GM19023 (cell line): ENCODE measurements around the gene MEGF10.

Experiments used
- ATAC-seq: cut with Tn5 transposase; IDR thresholded peaks from one replicate; pipeline ENCODE4 v1.9.1; 2021; ENCODE audit warnings: mild to moderate bottlenecking, moderate library complexity; ENCODE audit not compliant: unreplicated experiment

MEGF10 gene

GRCh38 chr5:127409246-127409917 is 118.8 kb downstream of the MEGF10 start:
- no peak for ATAC-seq

DNA sequence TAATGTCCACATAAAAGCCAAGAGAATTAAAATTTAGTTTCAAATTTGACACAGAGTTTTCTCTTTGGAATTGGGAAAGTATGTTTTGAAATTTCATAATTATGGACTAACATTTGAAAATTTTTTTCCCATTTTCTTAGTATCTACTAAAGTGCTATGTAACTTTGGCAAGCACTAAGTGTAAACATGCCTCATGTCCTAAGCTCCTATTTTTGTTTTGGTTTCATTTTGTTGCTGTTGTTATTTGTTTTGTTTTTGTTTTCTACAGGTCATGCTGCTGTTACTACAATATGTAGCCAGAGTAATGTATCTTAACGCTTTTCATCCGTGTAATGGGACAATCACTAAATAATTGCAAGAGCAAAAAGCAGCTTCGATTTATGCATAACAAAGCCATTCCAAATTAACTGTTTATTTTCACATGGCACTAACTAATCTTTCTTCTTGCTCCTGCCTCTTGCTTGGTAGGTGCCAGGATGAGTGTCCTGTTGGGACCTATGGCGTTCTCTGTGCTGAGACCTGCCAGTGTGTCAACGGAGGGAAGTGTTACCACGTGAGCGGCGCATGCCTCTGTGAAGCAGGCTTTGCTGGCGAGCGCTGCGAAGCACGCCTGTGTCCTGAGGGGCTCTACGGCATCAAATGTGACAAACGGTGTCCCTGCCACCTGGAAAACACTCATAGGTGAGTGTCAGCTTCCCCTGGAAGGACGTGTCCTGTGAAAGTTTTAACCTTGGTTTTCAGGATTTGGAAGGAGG is 119.5 kb downstream of the MEGF10 start:
- ATAC-seq: no peak

GRCh38 chr5:127410959-127411358 is 120.4 kb downstream of the MEGF10 start:
- ATAC-seq: no peak

DNA sequence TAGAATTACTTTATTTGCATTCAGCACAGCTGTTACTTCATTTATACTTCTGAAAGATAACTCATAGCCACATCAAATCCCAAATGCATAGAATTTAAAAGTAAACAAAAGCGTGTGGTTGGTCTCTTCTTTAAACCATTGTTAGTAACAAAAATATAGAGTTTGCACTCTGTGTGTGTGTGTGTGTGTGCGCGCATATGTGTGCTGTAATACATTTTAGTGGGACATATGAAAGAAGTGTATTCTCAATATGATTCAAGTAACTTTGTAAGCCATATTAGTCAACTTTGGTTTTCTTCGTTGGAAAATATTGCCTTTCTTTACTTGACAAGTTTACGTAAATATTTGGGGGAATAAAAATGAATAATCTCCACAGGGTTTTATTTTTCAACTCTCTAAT is 120.8 kb downstream of the MEGF10 start:
- no peak for ATAC-seq

DNA sequence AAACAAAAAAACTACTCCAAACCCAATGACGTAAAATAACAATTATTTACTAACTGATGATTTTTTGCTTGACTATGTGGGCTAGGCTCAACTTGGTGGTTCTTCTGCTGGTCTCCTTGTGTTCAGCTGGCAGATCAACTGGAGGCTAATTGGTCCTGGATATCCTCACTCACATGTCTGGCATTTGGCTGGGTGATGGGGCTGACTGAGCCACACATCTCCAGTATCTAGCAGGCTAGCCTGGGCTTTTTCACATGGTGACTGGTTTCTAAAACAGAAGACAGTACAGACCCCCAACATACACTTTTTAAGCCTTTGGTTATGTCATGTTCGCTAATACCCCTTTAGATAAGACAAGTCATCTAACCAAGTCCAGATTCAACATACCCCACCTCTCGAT is 122.1 kb downstream of the MEGF10 start:
- no peak for ATAC-seq

GRCh38 chr5:127415034-127415433 is 124.4 kb downstream of the MEGF10 start:
- no peak for ATAC-seq

- ATAC-seq: no peak
Observed at GRCh38 chr5:127416906-127417305, 126.3 kb downstream of the MEGF10 start.

GRCh38 chr5:127417528-127417927 is 126.9 kb downstream of the MEGF10 start:
- no peak for ATAC-seq

DNA sequence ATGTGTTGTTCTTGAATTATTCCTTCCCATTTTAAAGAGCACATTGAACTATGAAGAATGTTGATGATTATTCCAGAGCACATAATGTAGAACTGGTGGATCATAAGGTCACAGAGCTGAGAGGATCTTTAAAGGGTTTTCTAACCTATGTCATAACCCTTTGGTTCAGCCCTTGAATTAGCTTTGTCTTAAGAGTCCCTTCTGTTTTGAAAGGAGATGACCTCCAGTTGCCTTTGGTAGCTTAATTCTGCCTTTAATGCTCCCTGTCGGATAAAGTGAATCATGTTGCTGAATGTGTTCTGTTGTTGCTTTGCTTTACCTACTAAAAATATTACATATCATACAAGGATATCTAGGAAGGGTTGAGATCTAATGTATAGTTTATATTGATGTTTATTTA is 127.8 kb downstream of the MEGF10 start:
- no peak for ATAC-seq

- no peak for ATAC-seq
Observed at GRCh38 chr5:127418974-127419682, 128.5 kb downstream of the MEGF10 start.

GRCh38 chr5:127419683-127420257 is 129.2 kb downstream of the MEGF10 start:
- no peak for ATAC-seq

DNA sequence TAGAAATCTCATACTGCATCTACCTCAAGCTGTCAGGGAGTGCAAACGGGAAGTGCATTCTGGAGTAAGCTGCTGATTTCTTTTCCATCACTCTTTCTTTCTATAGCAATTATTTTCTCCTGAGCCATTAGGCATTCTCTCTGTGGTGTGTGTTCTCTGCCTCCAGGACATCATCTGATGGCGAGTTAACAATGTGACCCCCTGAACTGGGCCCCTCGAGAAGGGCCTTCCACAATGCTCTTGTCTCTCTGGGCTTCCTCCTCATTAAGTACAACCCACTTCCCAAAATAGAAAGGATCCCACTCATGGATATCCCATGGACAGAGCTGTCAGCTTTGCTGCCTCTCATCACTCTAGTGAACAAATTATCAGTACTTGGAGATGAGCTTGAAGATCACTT is 130.2 kb downstream of the MEGF10 start:
- ATAC-seq: no peak

- no peak for ATAC-seq
Observed at GRCh38 chr5:127421471-127421870, 130.9 kb downstream of the MEGF10 start.

DNA sequence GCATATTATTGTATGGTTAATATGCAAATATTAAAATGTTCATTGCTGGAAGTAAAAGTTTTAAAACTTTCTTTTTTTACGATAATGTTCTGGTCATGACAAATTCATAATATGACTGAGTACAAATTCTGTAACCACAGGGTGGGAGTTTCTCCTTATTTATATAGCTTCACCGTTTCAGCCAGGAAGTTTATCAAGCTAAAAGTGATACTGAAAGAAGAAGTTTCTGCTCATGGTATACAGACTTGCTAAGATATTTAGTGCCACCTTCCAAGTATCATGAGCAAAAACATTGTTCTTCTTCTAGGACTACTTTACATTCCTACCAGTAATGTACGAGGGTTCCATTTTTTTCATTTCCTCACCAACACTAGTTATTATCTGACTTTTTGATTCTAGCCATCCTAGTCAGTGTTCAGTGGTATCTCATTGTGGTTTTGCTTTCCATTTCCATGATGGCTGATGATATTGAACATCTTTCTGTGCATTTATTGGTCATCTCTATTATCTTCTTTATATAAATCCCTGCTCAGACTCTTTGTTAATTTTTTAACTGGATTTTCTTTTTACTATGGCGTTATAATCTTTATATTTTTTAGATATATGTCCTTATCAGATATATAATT is 132.7 kb downstream of the MEGF10 start:
- ATAC-seq: no peak

DNA sequence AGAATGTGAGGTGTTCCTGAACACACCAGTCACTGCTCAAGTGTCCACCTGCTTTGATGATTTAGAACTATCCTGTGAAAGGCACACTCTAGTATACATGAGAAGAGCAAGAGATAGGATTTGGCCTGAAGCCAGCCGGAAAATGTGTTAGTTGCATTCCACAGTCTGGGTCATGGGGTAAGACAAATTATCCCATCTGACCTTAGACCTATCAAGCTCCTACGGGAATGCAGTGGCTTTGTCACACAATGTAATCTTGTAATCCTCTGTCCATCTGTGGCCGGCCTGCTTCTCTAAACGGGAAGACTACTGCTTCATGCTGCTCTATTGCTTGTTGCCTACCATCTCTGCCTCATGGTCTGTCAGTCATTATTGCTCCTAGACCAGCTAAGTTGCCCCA is 134.4 kb downstream of the MEGF10 start:
- no peak for ATAC-seq

DNA sequence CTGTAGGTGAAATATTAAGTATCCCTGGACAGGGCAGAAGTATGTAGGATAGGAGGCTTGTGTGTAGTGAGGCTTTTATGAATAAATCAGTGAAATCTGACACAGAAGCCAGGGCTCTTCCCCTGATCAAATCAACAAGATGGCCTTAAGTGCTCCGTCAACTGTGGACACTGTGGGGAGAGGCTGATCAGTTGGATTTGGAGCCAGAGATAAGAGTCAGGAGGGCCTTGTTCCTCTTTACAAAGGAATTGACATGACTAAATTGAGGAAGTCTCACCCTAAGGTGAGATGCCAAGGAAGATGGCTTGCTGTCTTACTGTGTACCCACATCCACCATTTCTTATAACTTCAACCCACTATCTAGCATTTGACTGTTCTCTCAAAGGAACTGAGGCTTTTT is 135.3 kb downstream of the MEGF10 start:
- ATAC-seq: no peak

DNA sequence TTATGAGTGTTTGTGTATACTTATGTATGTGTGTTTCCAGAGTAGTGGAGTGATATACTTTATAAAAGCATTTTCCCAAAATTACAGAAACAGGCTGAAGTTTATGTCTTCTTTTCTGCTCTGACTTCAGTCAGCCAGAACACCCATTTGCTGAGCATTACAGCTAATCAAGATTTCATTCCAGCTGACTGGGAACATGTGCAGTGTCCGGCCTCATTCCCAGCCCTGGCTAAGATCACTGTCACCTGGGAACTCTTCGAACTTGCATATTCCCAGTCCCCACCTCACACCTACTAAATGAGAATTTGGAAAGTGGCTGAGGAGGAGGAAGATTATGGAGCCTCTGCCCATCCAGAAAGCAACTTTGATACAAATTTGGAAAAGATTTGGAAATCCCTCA is 136.1 kb downstream of the MEGF10 start:
- ATAC-seq: no peak

GRCh38 chr5:127428276-127428675 is 137.7 kb downstream of the MEGF10 start:
- no peak for ATAC-seq

GRCh38 chr5:127428748-127429147 is 138.2 kb downstream of the MEGF10 start:
- no peak for ATAC-seq

DNA sequence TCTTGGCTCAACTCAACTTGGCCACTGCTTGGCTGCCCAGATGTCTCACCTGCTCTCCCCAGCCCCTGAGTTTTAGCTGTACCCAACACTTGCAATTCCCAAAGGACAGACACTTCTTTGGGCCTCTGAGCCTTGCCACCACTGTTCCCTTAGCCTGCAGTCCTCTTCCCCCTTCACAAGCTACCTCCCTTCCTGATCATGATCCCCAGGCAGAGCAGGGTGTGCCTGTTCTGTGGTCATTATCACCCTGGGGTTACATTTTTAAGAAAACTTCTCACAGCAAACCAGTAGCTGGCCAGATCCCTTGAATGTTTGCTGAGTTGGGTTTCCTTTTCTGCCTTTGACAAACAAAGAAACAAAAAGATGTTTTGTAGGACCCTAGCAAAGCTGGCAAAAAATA is 139.3 kb downstream of the MEGF10 start:
- ATAC-seq: no peak

DNA sequence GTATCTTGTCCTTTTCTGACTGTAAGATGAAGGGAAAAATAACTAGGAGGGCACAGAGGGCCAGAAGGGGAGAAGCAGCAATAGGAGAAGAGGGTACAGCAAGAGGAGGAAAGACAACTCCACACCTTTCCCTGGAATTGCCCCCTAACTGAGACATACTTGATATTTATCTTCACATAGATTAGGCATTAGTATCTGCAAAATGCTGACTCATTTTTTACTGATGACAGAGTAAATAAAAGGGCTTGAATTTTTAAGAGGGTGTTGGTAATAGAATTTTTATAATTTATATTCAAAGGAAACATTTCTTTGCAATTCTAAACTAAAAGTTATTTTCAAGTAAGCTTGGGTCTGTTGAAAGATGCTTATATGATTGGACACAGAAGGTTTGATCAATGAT is 140.0 kb downstream of the MEGF10 start:
- no peak for ATAC-seq
